Activated CD4-positive, alpha-beta memory T cell treated with anti-CD3 and anti-CD28 coated beads for 36 hours (primary cell): ENCODE measurements around the gene CAMKMT. TPM values are rescaled to one million over a fixed set of nuclear protein-coding genes. Genes with fewer than 3 reads are reported as not detected.
"Not testable (repeated sequence)": the region's sequence is repeated elsewhere in the genome, so short reads cannot be mapped to it uniquely, and the experiment has no call there.

Source experiments
- CTCF ChIA-PET: fragments of 350-600 bp; sonication (Branson Sonifier 250); formaldehyde crosslinking; loops from one replicate; lab custom pipeline; 2021; ENCODE audit warnings: antibody characterized with exemption, inconsistent platforms; lab: Charles Lee
- POLR2A ChIA-PET: fragments of 350-600 bp; sonication (Branson Sonifier 250); formaldehyde crosslinking; loops from one replicate; lab custom pipeline; 2021; ENCODE audit warnings: antibody characterized with exemption; lab: Charles Lee
- DNase-seq: peaks from one replicate; pipeline ENCODE4 v3.0.0-alpha.2; 2020
- H3K27ac Mint-ChIP-seq: one replicate; pipeline ENCODE4 v1.8.0; 2021; ENCODE audit warnings: mixed read lengths
- H3K27me3 Mint-ChIP-seq: one replicate; pipeline ENCODE4 v1.8.0; 2021; ENCODE audit warnings: mixed read lengths
- H3K36me3 Mint-ChIP-seq: one replicate; pipeline ENCODE4 v1.8.0; 2021; ENCODE audit warnings: mixed read lengths
- H3K4me1 Mint-ChIP-seq: one replicate; pipeline ENCODE4 v1.8.0; 2021; ENCODE audit warnings: low read depth, mixed read lengths
- H3K4me3 Mint-ChIP-seq: one replicate; pipeline ENCODE4 v1.8.0; 2021; ENCODE audit warnings: mild to moderate bottlenecking, mixed read lengths
- H3K9me3 Mint-ChIP-seq: one replicate; pipeline ENCODE4 v1.8.0; 2021; ENCODE audit warnings: mixed read lengths
- intact Hi-C: fragments of 100-400 bp; cut with micrococcal nuclease; formaldehyde crosslinking; loops from one replicate; pipeline ENCODE4 v1.15.1; 2023
- total RNA-seq, 2 experiments: library from RNA; stranded (reverse); gene quantifications; one replicate each; pipeline ENCODE4 v1.2.3, GENCODE V29; 2021

Gene CAMKMT
- total RNA-seq, 2 experiments from 2014 or later = 9.3 to 11.3 TPM

- Mint-ChIP-seq H3K27ac (peak overlapping the region; percentile 99), H3K27me3 (no peaks in the 10 kb centered on the region), H3K4me3 (peak overlapping the region; percentile 96), H3K36me3 (peaks cover 15% of the 10 kb centered on the region), H3K4me1 (peaks cover 47% of the 10 kb centered on the region), H3K9me3 (no peaks in the 10 kb centered on the region)
- CTCF ChIA-PET = interaction anchor here (0.6 to 1.8 kb wide), 7 partner anchors 8 to 274 kb away, joined by 3 to 7 read pairs (median 4); no protein-coding TSS in a partner anchor
- intact Hi-C loops = loop anchor here (2.0 to 10.0 kb wide), 3 partner anchors 242 to 1132 kb away; partner anchors contain the start of gene THADA
- POLR2A ChIA-PET = interaction anchor here (0.8 to 2.2 kb wide), 6 partner anchors 10 to 578 kb away, joined by 3 to 19 read pairs (median 5); partner anchors contain the start of genes LRPPRC and PPM1B
- peak; percentile 55 for DNase-seq
Observed at GRCh38 chr2:44362207-44363015, 664 bp downstream of the CAMKMT start.

DNA sequence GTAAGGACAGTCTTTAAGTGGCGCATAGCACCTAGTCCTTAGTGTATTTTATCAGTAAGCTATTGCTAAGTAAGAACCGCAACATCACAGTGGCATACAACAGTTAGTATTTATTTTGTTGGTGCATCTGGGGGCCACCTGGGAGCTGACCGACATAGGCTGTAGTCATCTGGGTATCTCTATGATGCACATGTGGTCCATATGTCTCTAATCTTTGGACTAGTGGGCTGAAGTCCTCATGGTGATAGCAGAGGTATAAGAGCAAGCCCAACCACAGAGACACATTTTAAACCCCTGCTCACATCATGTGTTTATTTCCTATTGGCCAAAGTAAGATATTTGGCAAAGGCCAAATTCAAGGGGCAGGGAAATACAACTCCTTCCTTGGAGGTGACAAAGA, 2.9 kb downstream of the CAMKMT start:
- no peak for DNase-seq
- ChIA-PET POLR2A (no interaction called here), CTCF (no interaction called here)
- Mint-ChIP-seq H3K4me3 (no peak overlapping the region), H3K4me1 (peaks cover 42% of the 10 kb centered on the region), H3K9me3 (no peaks in the 10 kb centered on the region), H3K27me3 (no peaks in the 10 kb centered on the region), H3K36me3 (peaks cover 17% of the 10 kb centered on the region), H3K27ac (no peak overlapping the region)
- intact Hi-C loops = loop anchor here (5.0 to 10.0 kb wide), 2 partner anchors 767 to 1130 kb away; partner anchors contain the start of gene THADA

- Mint-ChIP-seq H3K4me3 (no peak overlapping the region), H3K27me3 (no peaks in the 10 kb centered on the region), H3K9me3 (no peaks in the 10 kb centered on the region), H3K4me1 (peaks cover 35% of the 10 kb centered on the region), H3K27ac (peak overlapping the region; percentile 47), H3K36me3 (peaks cover 11% of the 10 kb centered on the region)
- CTCF ChIA-PET = interaction anchor here (0.5 kb wide), 1 partner anchor 1072 kb away, joined by 3 read pairs; no protein-coding TSS in a partner anchor
- intact Hi-C loops = loop anchor here (10.0 kb wide), 1 partner anchor 1127 kb away; no protein-coding TSS in a partner anchor
- DNase-seq = no peak
- POLR2A ChIA-PET = no interaction called here
Observed at GRCh38 chr2:44367591-44367990, 5.8 kb downstream of the CAMKMT start.

GRCh38 chr2:44369392-44369791, 7.6 kb downstream of the CAMKMT start:
- POLR2A ChIA-PET = interaction anchor here (0.6 kb wide), 1 partner anchor 36 kb away, joined by 3 read pairs; no protein-coding TSS in a partner anchor
- H3K4me3 Mint-ChIP-seq = no peak overlapping the region

GRCh38 chr2:44371445-44371844, 9.7 kb downstream of the CAMKMT start:
- H3K27ac Mint-ChIP-seq = no peak overlapping the region
- H3K36me3 Mint-ChIP-seq = peaks cover 12% of the 10 kb centered on the region
- intact Hi-C loops = no loop called here
- no peak overlapping the region for H3K4me3 Mint-ChIP-seq
- POLR2A ChIA-PET = interaction anchor here (1.4 kb wide), 1 partner anchor 9 kb away, joined by 3 read pairs; no protein-coding TSS in a partner anchor
- H3K27me3 Mint-ChIP-seq = no peaks in the 10 kb centered on the region
- H3K9me3 Mint-ChIP-seq = no peaks in the 10 kb centered on the region
- no peak for DNase-seq
- H3K4me1 Mint-ChIP-seq = peaks cover 16% of the 10 kb centered on the region
- CTCF ChIA-PET = no interaction called here

More at GRCh38 chr2:44369392-44369791, 7.6 kb downstream of the CAMKMT start:
- intact Hi-C loops = loop anchor here (10.0 kb wide), 1 partner anchor 1125 kb away; no protein-coding TSS in a partner anchor
- Mint-ChIP-seq H3K4me1 (peaks cover 25% of the 10 kb centered on the region), H3K27ac (no peak overlapping the region), H3K36me3 (peaks cover 17% of the 10 kb centered on the region), H3K9me3 (no peaks in the 10 kb centered on the region), H3K27me3 (no peaks in the 10 kb centered on the region)
- CTCF ChIA-PET = interaction anchor here (1.0 kb wide), 2 partner anchors 23 to 323 kb away, joined by 3 read pairs; no protein-coding TSS in a partner anchor
- no peak for DNase-seq

GRCh38 chr2:44372246-44372645, 10.5 kb downstream of the CAMKMT start:
- DNase-seq = no peak
- no peak overlapping the region for H3K27ac Mint-ChIP-seq
- H3K36me3 Mint-ChIP-seq = peaks cover 12% of the 10 kb centered on the region
- no peak overlapping the region for H3K4me3 Mint-ChIP-seq
- H3K27me3 Mint-ChIP-seq = no peaks in the 10 kb centered on the region
- POLR2A ChIA-PET = interaction anchor here (1.4 kb wide), 1 partner anchor 10 kb away, joined by 3 read pairs; no protein-coding TSS in a partner anchor
- H3K4me1 Mint-ChIP-seq = peaks cover 16% of the 10 kb centered on the region
- no peaks in the 10 kb centered on the region for H3K9me3 Mint-ChIP-seq
- intact Hi-C loops = no loop called here
- CTCF ChIA-PET = no interaction called here

DNA sequence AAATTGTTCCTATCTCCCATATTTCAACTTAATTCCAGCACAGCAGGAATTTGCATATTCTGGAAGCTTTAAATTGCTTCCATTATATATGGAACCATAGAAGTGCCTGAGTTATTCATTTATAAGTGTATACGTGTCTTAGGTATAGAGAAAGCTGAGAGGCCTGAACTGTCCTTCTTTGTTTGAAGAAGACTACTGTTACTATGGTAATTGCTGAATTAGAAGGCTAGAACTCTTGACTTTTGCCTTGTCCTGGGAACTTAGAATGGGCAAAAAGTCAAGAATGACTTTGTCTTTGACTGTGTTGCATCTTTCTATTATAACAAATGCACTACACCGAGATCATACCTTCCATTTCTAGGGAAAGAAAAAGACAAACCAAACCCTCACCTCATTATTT, 15.7 kb downstream of the CAMKMT start:
- Mint-ChIP-seq H3K27ac (no peak overlapping the region), H3K4me3 (no peak overlapping the region), H3K36me3 (peaks cover 13% of the 10 kb centered on the region), H3K9me3 (no peaks in the 10 kb centered on the region), H3K4me1 (no peaks in the 10 kb centered on the region), H3K27me3 (no peaks in the 10 kb centered on the region)
- DNase-seq = no peak
- intact Hi-C loops = no loop called here
- ChIA-PET POLR2A (no interaction called here), CTCF (interaction anchor here (1.1 kb wide), 1 partner anchor 134 kb away, joined by 3 read pairs; no protein-coding TSS in a partner anchor)

DNA sequence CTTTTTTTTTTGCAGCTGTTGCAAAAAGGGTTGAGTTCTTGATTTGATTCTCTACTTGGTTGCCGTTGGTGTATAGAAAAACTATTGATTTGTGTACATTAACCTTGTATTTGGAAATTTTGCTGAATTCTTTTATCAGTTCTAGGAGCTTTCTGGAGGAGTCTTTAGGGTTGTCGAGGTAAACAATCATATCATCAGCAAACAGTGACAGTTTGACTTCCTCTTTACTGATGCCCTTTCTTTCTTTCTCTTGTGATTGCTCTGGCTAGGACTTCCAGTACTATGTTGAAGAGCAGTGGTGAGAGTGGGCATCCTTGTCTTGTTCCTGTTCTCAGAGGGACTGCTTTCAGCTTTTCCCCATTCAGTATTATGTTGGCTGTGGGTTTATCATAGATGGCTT, 23.5 kb downstream of the CAMKMT start:
- H3K4me1 Mint-ChIP-seq, DNase-seq, H3K4me3 Mint-ChIP-seq, CTCF ChIA-PET, POLR2A ChIA-PET, H3K27me3 Mint-ChIP-seq, H3K27ac Mint-ChIP-seq, intact Hi-C loops, H3K9me3 Mint-ChIP-seq: not testable (repeated sequence)
- H3K36me3 Mint-ChIP-seq = peaks cover 31% of the 10 kb centered on the region

- CTCF ChIA-PET = interaction anchor here (0.7 to 2.7 kb wide), 3 partner anchors 26 to 345 kb away, joined by 3 to 10 read pairs (median 4); no protein-coding TSS in a partner anchor
- no peak for DNase-seq
- POLR2A ChIA-PET = no interaction called here
Observed at GRCh38 chr2:44388877-44389276, 27.1 kb downstream of the CAMKMT start.

DNA sequence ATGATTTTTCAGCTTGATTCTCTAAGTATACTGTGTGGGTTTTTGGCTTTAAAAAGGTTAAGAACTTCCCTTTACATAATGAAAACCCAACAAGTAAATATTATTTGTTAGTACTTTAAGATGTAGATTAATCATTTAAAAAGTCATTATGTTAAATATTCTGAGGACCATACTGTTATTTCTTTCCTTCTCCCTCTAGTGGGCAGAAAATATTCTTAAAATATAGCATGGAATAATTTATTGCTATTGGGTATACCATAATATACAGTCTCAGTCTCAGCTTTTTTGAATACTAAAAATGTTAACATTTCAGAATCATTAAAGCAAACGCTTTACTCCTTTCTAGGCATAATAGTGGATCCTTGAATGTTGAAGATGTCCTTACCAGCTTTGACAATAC, 28.1 kb downstream of the CAMKMT start:
- DNase-seq = no peak
- ChIA-PET CTCF (interaction anchor here (1.0 to 5.4 kb wide), 4 partner anchors 10 to 566 kb away, joined by 3 to 74 read pairs (median 8); no protein-coding TSS in a partner anchor), POLR2A (no interaction called here)
- H3K4me3 Mint-ChIP-seq = no peak overlapping the region
- H3K27me3 Mint-ChIP-seq = no peaks in the 10 kb centered on the region
- peaks cover 12% of the 10 kb centered on the region for H3K36me3 Mint-ChIP-seq
- H3K9me3 Mint-ChIP-seq = no peaks in the 10 kb centered on the region
- peaks cover 6% of the 10 kb centered on the region for H3K4me1 Mint-ChIP-seq
- H3K27ac Mint-ChIP-seq = no peak overlapping the region
- intact Hi-C loops = loop anchor here (5.0 kb wide), 1 partner anchor 87 kb away; no protein-coding TSS in a partner anchor

More at GRCh38 chr2:44388877-44389276, 27.1 kb downstream of the CAMKMT start:
- H3K27ac Mint-ChIP-seq = no peak overlapping the region
- H3K4me3 Mint-ChIP-seq = no peak overlapping the region
- intact Hi-C loops = no loop called here
- peaks cover 6% of the 10 kb centered on the region for H3K4me1 Mint-ChIP-seq
- no peaks in the 10 kb centered on the region for H3K9me3 Mint-ChIP-seq
- peaks cover 20% of the 10 kb centered on the region for H3K36me3 Mint-ChIP-seq
- H3K27me3 Mint-ChIP-seq = no peaks in the 10 kb centered on the region

- H3K9me3 Mint-ChIP-seq = no peaks in the 10 kb centered on the region
- no peak overlapping the region for H3K4me3 Mint-ChIP-seq
- CTCF ChIA-PET = interaction anchor here (0.6 to 5.4 kb wide), 20 partner anchors 10 to 579 kb away, joined by 3 to 74 read pairs (median 3); partner anchors contain the start of genes CAMKMT and PREPL
- no peak overlapping the region for H3K27ac Mint-ChIP-seq
- POLR2A ChIA-PET = no interaction called here
- peaks cover 3% of the 10 kb centered on the region for H3K36me3 Mint-ChIP-seq
- no peaks in the 10 kb centered on the region for H3K27me3 Mint-ChIP-seq
- intact Hi-C loops = loop anchor here (1.0 to 5.0 kb wide), 2 partner anchors 85 to 564 kb away; no protein-coding TSS in a partner anchor
- peaks cover 2% of the 10 kb centered on the region for H3K4me1 Mint-ChIP-seq
- DNase-seq = peak; percentile 41
Observed at GRCh38 chr2:44392338-44392943, 30.7 kb downstream of the CAMKMT start.
